H1 (cell line): ENCODE data around the gene ROM1. TPM values are rescaled to one million over a fixed set of nuclear protein-coding genes. Genes with fewer than 3 reads are reported as not detected.
"Not testable (repeated sequence)": the region's sequence is repeated elsewhere in the genome, so short reads cannot be mapped to it uniquely, and the experiment has no call there.

Experiments used
- CTCF ChIA-PET: fragments of 300-600 bp; sonication (Branson Sonifier 250); formaldehyde crosslinking; loops from one replicate; lab custom pipeline; 2021; ENCODE audit not compliant: partially characterized antibody; lab: Charles Lee
- POLR2A ChIA-PET: fragments of 300-600 bp; sonication (Branson Sonifier 250); formaldehyde crosslinking; loops from one replicate; lab custom pipeline; 2021; ENCODE audit warnings: inconsistent platforms; ENCODE audit not compliant: partially characterized antibody; lab: Charles Lee
- DNase-seq, 2 experiments: peaks; one replicate each; pipeline versions ENCODE4 v3.0.0 to v3.0.0-alpha.2; 2010 to 2022; ENCODE audit warnings: low spot score in 2 of 2, low read depth in 1 of 2, mixed read lengths in 1 of 2
- FAIRE-seq: peaks from 2 replicates; lab custom pipeline; 2011; peaks lifted over from hg19 to GRCh38; lab: Jason Lieb, UNC
- H2AFZ ChIP-seq: 2 replicates; pipeline ENCODE4 v1.8.1; 2012; ENCODE audit warnings: low read length, inconsistent platforms
- H2AK5ac ChIP-seq: 2 replicates; pipeline ENCODE4 v1.6.1; 2013; ENCODE audit warnings: low read depth, low read length
- H2BK120ac ChIP-seq: replicated peaks from 2 replicates; pipeline ENCODE3; 2013; ENCODE audit warnings: low read depth, low read length, inconsistent platforms
- H2BK12ac ChIP-seq: 2 replicates; pipeline ENCODE4 v1.6.1; 2013; ENCODE audit warnings: low read depth, low read length
- H2BK15ac ChIP-seq: 2 replicates; pipeline ENCODE4 v1.6.1; 2013; ENCODE audit warnings: low read length
- H2BK20ac ChIP-seq: 2 replicates; pipeline ENCODE4 v1.6.1; 2013; ENCODE audit warnings: low read length
- H2BK5ac ChIP-seq: 2 replicates; pipeline ENCODE4 v1.6.1; 2013; ENCODE audit warnings: low read depth, low read length
- H3K14ac ChIP-seq: 2 replicates; pipeline ENCODE4 v1.6.1; 2013; ENCODE audit warnings: inconsistent platforms; ENCODE audit not compliant: insufficient read length
- H3K18ac ChIP-seq: 2 replicates; pipeline ENCODE4 v1.6.1; 2013; ENCODE audit warnings: low read length; ENCODE audit errors: extremely low read depth
- H3K23ac ChIP-seq: 2 replicates; pipeline ENCODE4 v1.6.1; 2013; ENCODE audit warnings: inconsistent platforms; ENCODE audit not compliant: insufficient read length
- H3K23me2 ChIP-seq: 2 replicates; pipeline ENCODE4 v1.6.1; 2013; ENCODE audit warnings: low read depth, low read length
- H3K27ac ChIP-seq: 2 replicates; pipeline ENCODE4 v1.6.1; 2011; ENCODE audit warnings: low read depth, low read length, inconsistent platforms
- H3K27me3 ChIP-seq, 4 experiments: replicated peaks in 1 of 4; 1 replicate in 1 of 4; 2 replicates in 3 of 4; pipeline versions ENCODE4 v1.6.1 to v1.8.1; 2011 to 2013; ENCODE audit warnings: low read length in 3 of 4, mild to moderate bottlenecking in 3 of 4, inconsistent platforms in 2 of 4, mixed read lengths in 2 of 4, moderate library complexity in 1 of 4; ENCODE audit not compliant: control insufficient read depth in 3 of 4, insufficient read depth in 3 of 4; ENCODE audit errors: extremely low read depth in 1 of 4
- H3K36me3 ChIP-seq, 4 experiments: 2 replicates each; pipeline versions ENCODE4 v1.6.1 to v1.8.1; 2011 to 2013; ENCODE audit warnings: mild to moderate bottlenecking in 4 of 4, low read length in 3 of 4, moderate library complexity in 2 of 4, control low read depth in 1 of 4, inconsistent platforms in 1 of 4; ENCODE audit not compliant: insufficient read depth in 4 of 4, control insufficient read depth in 2 of 4
- H3K4ac ChIP-seq: replicated peaks from 2 replicates; pipeline ENCODE3; 2013; ENCODE audit warnings: low read length, low read depth, mixed read lengths, inconsistent platforms; ENCODE audit not compliant: insufficient read length
- H3K4me1 ChIP-seq, 4 experiments: replicated peaks in 1 of 4; 1 replicate in 1 of 4; 2 replicates in 3 of 4; pipeline versions ENCODE4 v1.6.1 to v1.8.1; 2011 to 2013; ENCODE audit warnings: low read length in 3 of 4, inconsistent platforms in 2 of 4, mixed read lengths in 1 of 4; ENCODE audit not compliant: insufficient read depth in 4 of 4, control insufficient read depth in 3 of 4
- H3K4me2 ChIP-seq, 2 experiments: 2 replicates each; pipeline versions ENCODE4 v1.6.1 to v1.8.1; 2011 to 2013; ENCODE audit warnings: low read depth in 2 of 2, low read length in 2 of 2, control low read depth in 1 of 2, inconsistent platforms in 1 of 2, mild to moderate bottlenecking in 1 of 2; ENCODE audit not compliant: insufficient read depth in 1 of 2
- H3K4me3 ChIP-seq, 4 experiments: fragments of 200-600, 300-600 bp in 1 of 4; sonication (generic), shearing (Covaris generic), sonication (Bioruptor Twin) in 1 of 4; 2 replicates each; pipeline versions ENCODE4 v1.5.1 to v1.8.1; 2011 to 2016; ENCODE audit warnings: low read length in 4 of 4, low read depth in 3 of 4, control low read depth in 2 of 4, inconsistent platforms in 2 of 4, mild to moderate bottlenecking in 2 of 4, mixed read lengths in 1 of 4, moderate library complexity in 1 of 4; ENCODE audit not compliant: insufficient read depth in 2 of 4; ENCODE audit errors: extremely low read depth in 1 of 4
- H3K56ac ChIP-seq: replicated peaks from 2 replicates; pipeline ENCODE3; 2013; ENCODE audit warnings: low read depth, mild to moderate bottlenecking, mixed read lengths, low read length, inconsistent platforms; ENCODE audit not compliant: insufficient read length
- H3K79me1 ChIP-seq: 2 replicates; pipeline ENCODE4 v1.6.1; 2013; ENCODE audit warnings: low read depth, low read length, control low read depth
- H3K79me2 ChIP-seq, 2 experiments: 2 replicates each; pipeline versions ENCODE4 v1.6.1 to v1.8.1; 2012 to 2013; ENCODE audit warnings: low read length in 2 of 2, mild to moderate bottlenecking in 2 of 2, inconsistent platforms in 1 of 2; ENCODE audit not compliant: insufficient read depth in 2 of 2, control insufficient read depth in 1 of 2
- H3K9ac ChIP-seq, 4 experiments: replicated peaks in 1 of 4; 1 replicate in 1 of 4; 2 replicates in 3 of 4; pipeline versions ENCODE4 v1.6.1 to v1.8.1; 2011 to 2013; ENCODE audit warnings: low read depth in 3 of 4, low read length in 3 of 4, control low read depth in 2 of 4, mild to moderate bottlenecking in 2 of 4, moderate library complexity in 2 of 4, inconsistent platforms in 1 of 4; ENCODE audit errors: extremely low read depth in 1 of 4
- H3K9me3 ChIP-seq, 2 experiments: 2 replicates each; pipeline versions ENCODE4 v1.6.1 to v1.8.1; 2012 to 2013; ENCODE audit warnings: mild to moderate bottlenecking in 2 of 2, moderate library complexity in 2 of 2, control low read depth in 1 of 2, inconsistent platforms in 1 of 2, low read depth in 1 of 2, low read length in 1 of 2, mixed read lengths in 1 of 2; ENCODE audit not compliant: insufficient read depth in 2 of 2
- H4K20me1 ChIP-seq, 2 experiments: replicated peaks in 1 of 2; 2 replicates each; pipeline versions ENCODE3 to v1.8.1; 2011 to 2013; ENCODE audit warnings: inconsistent platforms in 2 of 2, low read length in 2 of 2, mild to moderate bottlenecking in 1 of 2; ENCODE audit not compliant: insufficient read depth in 2 of 2, control insufficient read depth in 1 of 2
- H4K5ac ChIP-seq: 2 replicates; pipeline ENCODE4 v1.6.1; 2013; ENCODE audit warnings: low read length, low read depth, mixed read lengths, inconsistent platforms; ENCODE audit not compliant: insufficient read length
- H4K8ac ChIP-seq: 2 replicates; pipeline ENCODE4 v1.8.0; 2013; ENCODE audit warnings: mild to moderate bottlenecking, moderate library complexity, low read length, inconsistent platforms; ENCODE audit not compliant: insufficient read depth; ENCODE audit errors: extremely low read depth
- H4K91ac ChIP-seq: replicated peaks from 2 replicates; pipeline ENCODE3; 2013; ENCODE audit warnings: low read length, mixed read lengths, inconsistent platforms; ENCODE audit not compliant: insufficient read length
- HDAC2 ChIP-seq, 2 experiments: fragments of 300-600 bp in 1 of 2; sonication (generic) in 1 of 2; IDR thresholded peaks; 2 replicates each; pipeline ENCODE4 v1.6.1; 2011 to 2012; ENCODE audit warnings: low read depth in 2 of 2, low read length in 2 of 2, mild to moderate bottlenecking in 2 of 2, moderate library complexity in 2 of 2, borderline replicate concordance in 1 of 2, inconsistent platforms in 1 of 2
- SUZ12 ChIP-seq: fragments of 200-600 bp; sonication (generic); IDR thresholded peaks from 2 replicates; pipeline ENCODE4 v1.6.1; 2012; ENCODE audit warnings: mild to moderate bottlenecking, inconsistent platforms, low read length, moderate library complexity, mixed read lengths
- ZNF274 ChIP-seq: IDR thresholded peaks from 2 replicates; pipeline ENCODE4 v1.7.0; 2012; ENCODE audit warnings: low read length, borderline replicate concordance; ENCODE audit errors: extremely low read depth
- WGBS, 2 experiments: shearing (Covaris generic) in 1 of 2; methylation state at CpG; one replicate each; pipeline versions ENCODE4 v1.1.6 to v1.1.7; 2013 to 2015; ENCODE audit warnings: low lambda C conversion rate in 2 of 2, mixed read lengths in 2 of 2, inconsistent platforms in 1 of 2, low coverage in 1 of 2, missing lambda C conversion rate in 1 of 2; ENCODE audit not compliant: insufficient replicate concordance in 2 of 2, insufficient coverage in 1 of 2, insufficient read length in 1 of 2; ENCODE audit errors: extremely low coverage in 1 of 2, missing lambda C conversion rate in 1 of 2; 5-methylcytosine and 5-hydroxymethylcytosine counted together
- polyA plus RNA-seq, 7 experiments: library from polyadenylated mRNA; depleted of rRNA in 3 of 7; stranded (reverse) in 5 of 7; unstranded in 2 of 7; fragments of >200 nt in 5 of 7; fragments of 200-250 nt in 2 of 7; gene quantifications; 1 replicate in 5 of 7; 2 replicates in 1 of 7; 4 replicates in 1 of 7; pipeline versions ENCODE4 v1.2.1 to v1.2.3, GENCODE V29; 2011 to 2013; ENCODE audit warnings: missing spikeins in 2 of 7, mixed read lengths in 2 of 7
- total RNA-seq: library from RNA; stranded (reverse); fragmentation: NEBNext Ultra II Directional; extraction: Animal tissue kit (Norgen Biotek cat#: 25700); gene quantifications from 2 replicates; pipeline ENCODE4 v1.2.1, GENCODE V29; 2021

Gene ROM1
- total and polyA plus RNA-seq, 2 of the 8 experiments (the other 6 are each of a cell fraction or from before 2014, with no cell fraction given), result 0.86 to 2.2 TPM

- TF ChIP-seq ZNF274 (no peak), HDAC2 (IDR thresholded peaks at IDR 0.05; ENCODE audit: borderline replicate concordance in 1 of 2, low read depth in 2 of 2, low read length in 2 of 2) (no peak), SUZ12 (no peak)
These were observed 36.4 kb downstream of the ROM1 start (continued) for GRCh38 chr11:62649486-62649885.

DNA sequence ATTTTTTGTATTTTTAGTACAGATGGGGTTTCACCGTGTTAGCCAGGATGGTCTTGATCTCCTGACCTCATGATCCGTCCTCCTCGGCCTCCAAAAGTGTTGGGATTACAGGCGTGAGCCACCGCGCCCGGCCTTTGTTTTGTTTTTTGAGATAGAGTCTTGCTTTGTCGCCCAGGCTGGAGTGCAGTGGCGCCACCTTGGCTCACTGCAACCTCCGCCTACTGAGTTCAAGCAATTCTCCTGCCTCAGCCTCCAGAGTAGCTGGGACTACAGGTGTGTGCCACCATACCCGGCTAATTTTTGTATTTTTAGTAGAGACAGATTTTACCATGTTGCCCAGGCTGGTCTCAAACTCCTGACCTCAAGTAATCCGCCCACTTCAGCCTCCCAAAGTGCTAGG lies 37.2 kb downstream of the ROM1 start:
- H3K4me3 ChIP-seq, H4K91ac ChIP-seq, H2BK12ac ChIP-seq, H3K23me2 ChIP-seq, H2BK20ac ChIP-seq, H3K23ac ChIP-seq, H3K4me1 ChIP-seq, H3K18ac ChIP-seq, H4K5ac ChIP-seq, H3K27ac ChIP-seq, H3K9me3 ChIP-seq, H3K9ac ChIP-seq, H3K27me3 ChIP-seq, H2BK120ac ChIP-seq, H2BK15ac ChIP-seq, H2AFZ ChIP-seq, H3K56ac ChIP-seq, H3K4ac ChIP-seq, H2AK5ac ChIP-seq, H4K8ac ChIP-seq, H3K4me2 ChIP-seq, H3K79me1 ChIP-seq, FAIRE-seq, H2BK5ac ChIP-seq, H3K14ac ChIP-seq, DNase-seq: not testable (repeated sequence)
- POLR2A ChIA-PET, result interaction anchor here (1.3 to 50.4 kb wide), 3 partner anchors 41 to 206 kb away, joined by 3 to 2041 read pairs (median 52); partner anchors contain the start of genes BSCL2, C11orf98, CSKMT and GNG3
- H3K36me3 ChIP-seq, result peaks cover 0 to 14% (median 7%) of the 10 kb centered on the region in 4 experiments; a peak in 5 of 8 replicates
- 96% methylated on average over 11 of the region's 12 CpGs; no CpG with 5 or more reads in 1 of the 2 experiments for WGBS, 2 experiments
- CTCF ChIA-PET, result interaction anchor here (0.7 to 3.2 kb wide), 7 partner anchors 19 to 107 kb away, joined by 3 to 14 read pairs (median 3); partner anchors contain the start of gene LRRN4CL
- H4K20me1 ChIP-seq, result peaks cover 3 to 23% of the 10 kb centered on the region in 2 experiments
- peaks cover 10 to 33% of the 10 kb centered on the region in 2 experiments for H3K79me2 ChIP-seq
